Measurements from ENCODE around the gene BMF. TPM values are rescaled to one million over a fixed set of nuclear protein-coding genes. Genes with fewer than 3 reads are reported as not detected.

The BMF gene
- total and polyA plus RNA-seq, 2 of the 4 experiments (the other 2 are of a cell fraction), result 2.4 to 2.9 TPM

DNA sequence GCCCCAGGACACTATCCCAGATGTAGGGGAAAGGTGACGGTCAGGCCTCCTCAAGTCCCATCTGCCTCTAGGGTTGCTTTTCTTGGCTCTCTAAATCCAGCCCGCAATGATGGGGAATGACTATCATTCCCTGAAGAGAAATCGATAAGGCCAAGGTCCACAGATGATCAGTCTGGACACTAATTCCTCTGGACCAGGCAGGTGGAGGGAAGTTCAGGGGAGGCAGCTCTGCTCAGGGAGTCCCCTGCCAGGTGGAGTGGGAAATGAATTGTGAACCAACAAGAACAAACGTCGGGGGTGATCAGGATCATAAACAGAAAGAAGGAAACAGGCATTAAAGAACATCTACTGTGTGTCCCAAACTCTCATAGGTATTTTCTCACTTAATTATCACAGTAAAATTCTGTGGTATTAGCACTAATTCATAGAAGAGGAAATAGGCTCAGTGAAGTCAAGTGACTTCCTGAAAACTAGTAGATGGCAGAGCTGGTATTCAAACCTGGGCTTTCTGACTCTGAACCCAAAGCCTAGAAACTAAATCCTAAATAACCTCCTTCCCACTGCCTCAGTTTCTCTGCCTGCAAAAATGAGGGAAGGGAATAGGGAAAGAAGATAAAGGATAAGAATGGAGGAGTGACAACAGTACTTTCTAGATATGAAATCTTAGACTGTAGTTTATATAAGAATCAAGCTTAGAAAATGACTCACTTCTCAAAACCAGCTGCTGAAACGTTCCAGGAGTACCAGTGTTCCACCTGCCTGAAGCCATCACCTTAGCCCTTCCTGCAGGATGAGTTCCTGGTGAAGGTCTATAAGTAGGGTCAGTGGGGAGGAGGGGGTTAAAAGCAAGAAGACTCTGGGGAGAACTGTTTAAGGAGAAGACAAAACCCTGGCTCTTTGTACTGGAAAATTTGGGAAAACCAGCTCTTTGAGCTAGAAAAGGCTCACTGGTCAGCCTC lies 7.5 kb downstream of the BMF start:
- Histone ChIP-seq H3K4me2 (ENCODE audit: low read depth, low read length) (no peak overlapping the region), H3K79me1 (ENCODE audit: low read depth in 1 of 2, low read length in 2 of 2) (peaks cover 7 to 79% of the 10 kb centered on the region in 2 experiments; a peak in 3 of 4 replicates), H2AK9ac (replicated peaks; ENCODE audit: low read depth, low read length, poor library complexity) (peak overlapping the region; percentile 89), H3K18ac (ENCODE audit: low read depth, low read length) (peak overlapping the region; percentile 79), H2BK120ac (ENCODE audit: low read depth, low read length) (peak overlapping the region; percentile 99), H4K5ac (ENCODE audit: low read depth, low read length) (peak overlapping the region; percentile 76), H3K27me3 (ENCODE audit: control insufficient read depth, insufficient read depth, low read length) (no peaks in the 10 kb centered on the region), H3K4me3 (ENCODE audit: insufficient read depth, low read depth, low read length) (no peak overlapping the region), H4K20me1 (ENCODE audit: insufficient read depth, low read length) (no peaks in the 10 kb centered on the region), H3K36me3 (ENCODE audit: control insufficient read depth, insufficient read depth, low read length) (no peaks in the 10 kb centered on the region; the same call in 1 of the 2 replicates), H2BK20ac (ENCODE audit: low read depth, low read length) (peak overlapping the region; percentile 94), H3K27ac (ENCODE audit: insufficient read depth, low read length) (peak overlapping the region; percentile 80; the same call in 1 of the 2 replicates), H2BK15ac (ENCODE audit: low read depth, low read length) (peak overlapping the region; percentile 96; the same call in 2 of the 3 replicates), H3K9ac (ENCODE audit: low read depth, low read length) (no peak overlapping the region), H2AFZ (replicated peaks; ENCODE audit: low read length, poor library complexity) (peak overlapping the region; percentile 84), H3K56ac (ENCODE audit: extremely low read depth, insufficient read depth, low read length) (peak overlapping the region; percentile 85; the same call in 1 of the 2 replicates), H3K23ac (ENCODE audit: low read depth, low read length) (peak overlapping the region; percentile 91), H3K14ac (replicated peaks; ENCODE audit: low read depth, low read length) (peak overlapping the region; percentile 93), H3K4ac (ENCODE audit: low read depth, low read length) (peak overlapping the region; percentile 98), H3K9me3 (ENCODE audit: control insufficient read depth, insufficient read depth, low read length) (no peaks in the 10 kb centered on the region), H4K91ac (ENCODE audit: insufficient read depth, low read depth, low read length) (peak overlapping the region; percentile 95), H3K9me1 (ENCODE audit: insufficient read depth, low read length) (peaks cover 69% of the 10 kb centered on the region), H2BK5ac (ENCODE audit: low read depth, low read length, poor library complexity, severe bottlenecking) (peak overlapping the region; percentile 60), H3K4me1 (ENCODE audit: control insufficient read depth, insufficient read depth, low read length) (peaks cover 65% of the 10 kb centered on the region), H2AK5ac (ENCODE audit: low read depth, low read length) (peak overlapping the region; percentile 97), H4K8ac (ENCODE audit: low read depth in 2 of 2, low read length in 2 of 2) (peak overlapping the region; percentile 55 to 98; a peak in 3 of 4 replicates)
- TF ChIP-seq, protein P1, sequence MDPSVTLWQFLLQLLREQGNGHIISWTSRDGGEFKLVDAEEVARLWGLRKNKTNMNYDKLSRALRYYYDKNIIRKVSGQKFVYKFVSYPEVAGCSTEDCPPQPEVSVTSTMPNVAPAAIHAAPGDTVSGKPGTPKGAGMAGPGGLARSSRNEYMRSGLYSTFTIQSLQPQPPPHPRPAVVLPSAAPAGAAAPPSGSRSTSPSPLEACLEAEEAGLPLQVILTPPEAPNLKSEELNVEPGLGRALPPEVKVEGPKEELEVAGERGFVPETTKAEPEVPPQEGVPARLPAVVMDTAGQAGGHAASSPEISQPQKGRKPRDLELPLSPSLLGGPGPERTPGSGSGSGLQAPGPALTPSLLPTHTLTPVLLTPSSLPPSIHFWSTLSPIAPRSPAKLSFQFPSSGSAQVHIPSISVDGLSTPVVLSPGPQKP (IDR thresholded peaks at IDR 0.05; ENCODE audit: borderline replicate concordance, low read depth, low read length), result no peak
- peak; percentile 46; the same call in 1 of the 2 replicates for TF ChIP-seq FOS (IDR thresholded peaks at IDR 0.05; ENCODE audit: low read depth, low read length)
- ChIA-PET POLR2A (ENCODE audit: unreplicated experiment) (no interaction called here), CTCF (interaction anchor here (1.0 kb wide), 1 partner anchor 116 kb away, joined by 3 read pairs; no protein-coding TSS in a partner anchor)
- BruUV-seq (replicated peaks), result no TSS peak
- dilution Hi-C loops (cut with HindIII; ENCODE audit: low sequenced_read_pairs, unreplicated experiment) (no loop called here), intact Hi-C loops (cut with micrococcal nuclease) (loop anchor here (10.0 kb wide), 1 partner anchor 316 kb away; the partner anchor contains the start of gene FSIP1), in situ Hi-C loops (cut with MboI; ENCODE audit: low sequenced_read_pairs) (no loop called here)
- DNase-seq (peak; percentile 50), ATAC-seq (ENCODE audit: low read depth) (no peak)
- WGBS, 2 experiments (ENCODE audit: extremely low coverage in 2 of 2, insufficient read length in 1 of 2), result 100% methylated on average over 2 of the region's 6 CpGs; no CpG with 5 or more reads in 1 of the 2 experiments
